ENCODE data around the gene DNAJB13. TPM values are rescaled to one million over a fixed set of nuclear protein-coding genes. Genes with fewer than 3 reads are reported as not detected.
A peak's percentile ranks its signal among the peaks of the same experiment; 100 is the strongest.

The DNAJB13 gene
- total RNA-seq, 1 experiment from 2014 or later, result not detected

- Histone ChIP-seq H3K56ac (ENCODE audit: insufficient read length, low read depth, low read length) (no peak overlapping the region), H3K79me1 (ENCODE audit: insufficient read depth, low read depth, low read length, poor library complexity, severe bottlenecking) (no peaks in the 10 kb centered on the region), H2AFZ (ENCODE audit: low read length) (no peak overlapping the region), H3K14ac (ENCODE audit: insufficient read depth, low read length) (no peak overlapping the region), H4K8ac (replicated peaks; ENCODE audit: insufficient read length, low read depth, low read length) (no peak overlapping the region), H2BK120ac (ENCODE audit: low read depth, low read length, poor library complexity, severe bottlenecking) (no peak overlapping the region), H4K5ac (ENCODE audit: insufficient read length, low read depth, low read length) (no peak overlapping the region), H3K27me3 (ENCODE audit: insufficient read depth, low read length) (no peaks in the 10 kb centered on the region), H4K91ac (ENCODE audit: insufficient read length, low read depth, low read length) (no peak overlapping the region), H3T11ph (ENCODE audit: low read length) (no peak overlapping the region), H2BK5ac (ENCODE audit: insufficient read length, low read length) (no peak overlapping the region), H3K4ac (ENCODE audit: low read depth, low read length) (no peak overlapping the region), H3K4me2 (ENCODE audit: insufficient read depth, insufficient read length, low read length) (no peak overlapping the region), H2BK20ac (ENCODE audit: low read depth, low read length, poor library complexity, severe bottlenecking) (no peak overlapping the region), H3K79me2 (ENCODE audit: insufficient read depth, low read length) (no peaks in the 10 kb centered on the region), H3K27ac (ENCODE audit: insufficient read length, low read depth, low read length) (no peak overlapping the region), H3K9me3 (ENCODE audit: control insufficient read depth, low read depth, low read length) (no peaks in the 10 kb centered on the region), H3K9ac (ENCODE audit: extremely low read depth, insufficient read length, low read length) (no peak overlapping the region), H4K20me1 (ENCODE audit: control insufficient read depth, insufficient read depth, insufficient read length) (no peaks in the 10 kb centered on the region), H2BK12ac (ENCODE audit: insufficient read length, low read depth, low read length) (no peak overlapping the region), H3K23ac (ENCODE audit: insufficient read length, low read depth, low read length) (no peak overlapping the region), H3K18ac (ENCODE audit: insufficient read length, low read depth, low read length) (no peak overlapping the region), H3K23me2 (ENCODE audit: insufficient read length, low read depth, low read length, poor library complexity, severe bottlenecking) (no peaks in the 10 kb centered on the region), H2AK5ac (ENCODE audit: insufficient read length, low read length) (no peak overlapping the region), H3K4me1 (ENCODE audit: insufficient read depth, low read length) (no peaks in the 10 kb centered on the region), H2BK15ac (ENCODE audit: low read depth, low read length) (no peak overlapping the region)
- no CpG with 5 or more reads among the region's 29 CpGs for WGBS (ENCODE audit: extremely low coverage, insufficient read length, low lambda C conversion rate)
- no peak overlapping the region for H3K4me3 Mint-ChIP-seq
- H3K4me1 Mint-ChIP-seq, result peaks cover 14 to 27% of the 10 kb centered on the region in 2 experiments
- TF ChIP-seq CTCF (conservative IDR thresholded peaks at IDR 0.05), result no peak
- H3K27ac Mint-ChIP-seq, result 0 out of 7 replicates have a peak overlapping the region, but pooled peaks of 1 of the 3 experiments have one; percentile 48
- H3K27me3 Mint-ChIP-seq (ENCODE audit: low read depth), result no peaks in the 10 kb centered on the region
- DNase-seq, result no peak
- H3K36me3 Mint-ChIP-seq (ENCODE audit: insufficient read depth in 1 of 3, low read depth in 3 of 3), result no peaks in the 10 kb centered on the region; a peak in 2 of 7 replicates
- H3K9me3 Mint-ChIP-seq, result no peaks in the 10 kb centered on the region
Observed at GRCh38 chr11:74005721-74006517, 55.1 kb downstream of the DNAJB13 start.

Measured in H9 (cell line).